Cardiac ventricle fibroblast (primary cell): Measurements from ENCODE around the gene MDH1B. TPM values are rescaled to one million over a fixed set of nuclear protein-coding genes. Genes with fewer than 3 reads are reported as not detected.

ENCODE experiments used
- total RNA-seq: library from RNA; depleted of rRNA; stranded (reverse); fragments of >200 nt; gene quantifications from 2 replicates; pipeline ENCODE4 v1.2.3, GENCODE V29; 2015

MDH1B gene
- total RNA-seq: 0.64 and 0.75 TPM in 2 replicates

DNA sequence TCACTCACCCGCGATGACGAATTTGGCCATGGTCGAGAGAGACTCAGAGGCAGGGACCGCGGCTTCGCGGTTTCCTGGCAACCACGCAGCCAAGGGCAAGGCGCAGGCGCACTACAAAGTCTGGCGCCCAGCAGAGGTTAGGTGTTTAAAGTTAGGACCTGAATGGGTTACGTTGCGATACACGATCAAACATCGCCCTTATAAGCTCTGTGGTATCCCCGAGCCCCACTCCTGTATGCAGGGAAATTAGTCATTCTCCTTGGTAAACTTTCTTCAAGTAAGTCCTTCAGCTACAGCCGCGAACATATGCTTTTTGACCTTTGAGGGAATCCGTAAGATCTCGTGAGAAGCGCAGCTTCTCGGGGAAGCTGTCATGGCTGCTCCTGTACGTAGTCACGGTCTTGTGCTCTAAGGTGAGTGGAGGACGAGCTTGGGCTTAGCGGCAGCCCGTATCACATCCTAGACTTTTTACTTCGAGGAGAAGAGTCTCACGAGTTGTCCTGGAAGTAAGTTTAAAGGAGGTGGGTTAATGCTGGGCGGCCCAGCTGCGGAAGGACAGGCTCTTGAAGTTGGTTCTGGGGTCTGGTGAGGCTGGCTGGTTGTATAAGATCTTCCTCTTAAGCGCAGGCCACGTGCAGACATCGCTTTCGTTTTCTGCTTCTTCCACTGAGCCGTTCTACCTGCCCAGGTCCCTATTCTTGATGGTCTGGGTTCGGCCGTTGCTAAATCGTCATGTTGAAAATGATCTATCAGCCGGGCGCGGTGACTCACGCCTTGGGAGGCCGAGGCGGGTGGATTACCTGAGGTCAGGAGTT, at the start of gene MDH1B, which contains the start of gene FASTKD2:
MDH1B (minus strand) TSS at position 87 of the 815 bp plus-strand sequence; CDS start at position 30, 57 bp downstream.
FASTKD2 (plus strand) TSS at position 365 of the 815 bp plus-strand sequence. CDS start 1,088 bp downstream, outside the sequence.

DNA sequence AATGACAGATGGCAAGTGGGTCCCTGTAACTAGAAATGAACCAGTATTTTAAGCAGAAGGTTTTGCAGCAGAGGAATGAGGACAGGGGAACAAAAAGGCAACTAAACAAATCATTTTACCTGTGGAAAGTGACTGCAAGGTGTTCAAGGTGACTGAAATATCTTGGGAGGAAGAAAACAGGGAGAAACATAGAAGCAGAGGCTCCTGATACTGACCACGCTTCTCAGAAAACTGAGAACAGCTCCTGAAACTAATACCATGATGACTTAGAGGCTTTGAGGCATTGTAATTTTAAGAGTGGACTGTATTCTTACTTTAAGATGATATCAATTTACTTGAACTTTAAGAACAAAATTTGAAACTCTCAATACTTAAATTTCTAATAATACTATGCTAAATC, 46.8 kb downstream of the MDH1B start, which contains the start of gene DYTN:
DYTN (minus strand) TSS at position 101 of the 400 bp plus-strand sequence. CDS start 117 bp downstream, outside the sequence.

Other genes starting within 250 kb of the MDH1B start
- gene FAM237A, start 122.8 kb downstream of the MDH1B start, total RNA-seq: not detected in 2 replicates
- not detected in 2 replicates for gene DYTN, start 46.9 kb downstream of the MDH1B start, total RNA-seq
- gene FASTKD2, start 278 bp upstream of the MDH1B start, total RNA-seq: 14.7 and 21.5 TPM in 2 replicates
- gene CPO, start 174.2 kb upstream of the MDH1B start, total RNA-seq: not detected in 2 replicates